ENCODE measurements around the gene ME1. TPM values are rescaled to one million over a fixed set of nuclear protein-coding genes. Genes with fewer than 3 reads are reported as not detected.
"Not testable (repeated sequence)": the region's sequence is repeated elsewhere in the genome, so short reads cannot be mapped to it uniquely, and the experiment has no call there.

ME1 gene
- total RNA-seq, 4 donors from 2014 or later: 7.8 to 17.6 (median 14.9) TPM

GRCh38 chr6:83265384-83265783 lies 165.5 kb downstream of the ME1 start:
- WGBS, 2 donors: 92% methylated on average over 2 of the region's 2 CpGs
- H3K9me3 ChIP-seq: no peaks in the 10 kb centered on the region
- H3K27me3 ChIP-seq: no peaks in the 10 kb centered on the region
- DNase-seq (ENCODE audit: low spot score in 2 of 2): no peak
- TF ChIP-seq CTCF (IDR thresholded peaks at IDR 0.05): no peak
- TF ChIP-seq EP300 (IDR thresholded peaks at IDR 0.05): no peak
- no peak for TF ChIP-seq POLR2A (IDR thresholded peaks at IDR 0.05)
- no peak overlapping the region for H3K27ac ChIP-seq
- no peak overlapping the region for H3K4me3 ChIP-seq
- H3K36me3 ChIP-seq: no peaks in the 10 kb centered on the region
- no peaks in the 10 kb centered on the region for H3K4me1 ChIP-seq

DNA sequence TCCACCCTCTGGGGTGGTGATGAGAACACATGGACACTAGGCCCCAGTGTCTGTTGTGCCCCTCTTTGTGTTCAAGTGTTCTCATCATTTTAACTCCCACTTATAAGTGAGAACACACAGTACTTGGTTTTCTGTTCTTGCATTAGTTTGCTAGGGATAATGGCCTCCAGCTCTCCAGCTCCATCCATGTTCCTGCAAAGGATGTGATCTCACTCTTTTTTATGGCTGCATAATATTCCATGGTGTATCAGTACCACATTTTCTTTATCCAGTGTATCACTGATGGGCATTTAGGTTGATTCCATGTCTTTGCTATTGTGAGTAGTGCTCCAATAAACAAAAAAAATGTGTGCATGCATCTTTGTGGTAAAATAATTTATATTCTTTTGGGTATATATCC lies 170.3 kb downstream of the ME1 start:
- Histone ChIP-seq H3K9me3 (peaks cover 0 to 3% (median 0%) of the 10 kb centered on the region in 4 donors), H3K27me3 (no peaks in the 10 kb centered on the region), H3K4me1 (no peaks in the 10 kb centered on the region), H3K4me3 (no peak overlapping the region), H3K27ac (no peak overlapping the region), H3K36me3 (no peaks in the 10 kb centered on the region)
- no peak for DNase-seq (ENCODE audit: low spot score in 2 of 2)
- TF ChIP-seq CTCF (IDR thresholded peaks at IDR 0.05): no peak
- TF ChIP-seq POLR2A (IDR thresholded peaks at IDR 0.05): no peak

GRCh38 chr6:83258517-83258916 lies 172.3 kb downstream of the ME1 start:
- 83 to 89% methylated on average over 1 of the region's 1 CpG for WGBS, 2 donors
- TF ChIP-seq EP300 (IDR thresholded peaks at IDR 0.05): no peak
- no peak for TF ChIP-seq POLR2A (IDR thresholded peaks at IDR 0.05)
- no peak for TF ChIP-seq CTCF (IDR thresholded peaks at IDR 0.05)

GRCh38 chr6:83257791-83258190 lies 173.1 kb downstream of the ME1 start:
- WGBS, 2 donors: 93 to 96% methylated on average over 3 of the region's 3 CpGs
- Histone ChIP-seq H3K9me3 (peaks cover 0 to 3% (median 0%) of the 10 kb centered on the region in 4 donors), H3K36me3 (peaks cover 0 to 3% (median 0%) of the 10 kb centered on the region in 3 donors), H3K27me3 (no peaks in the 10 kb centered on the region), H3K4me3 (no peak overlapping the region), H3K27ac (no peak overlapping the region), H3K4me1 (no peaks in the 10 kb centered on the region)
- no peak for TF ChIP-seq POLR2A (IDR thresholded peaks at IDR 0.05)
- TF ChIP-seq CTCF (IDR thresholded peaks at IDR 0.05): no peak
- no peak for TF ChIP-seq EP300 (IDR thresholded peaks at IDR 0.05)
- no peak for DNase-seq (ENCODE audit: low spot score in 2 of 2)

More at GRCh38 chr6:83258517-83258916, 172.3 kb downstream of the ME1 start:
- Histone ChIP-seq H3K36me3 (no peaks in the 10 kb centered on the region), H3K9me3 (peaks cover 0 to 3% (median 0%) of the 10 kb centered on the region in 4 donors), H3K27me3 (no peaks in the 10 kb centered on the region), H3K4me1 (no peaks in the 10 kb centered on the region), H3K4me3 (no peak overlapping the region), H3K27ac (no peak overlapping the region)
- DNase-seq (ENCODE audit: low spot score in 2 of 2): no peak

GRCh38 chr6:83256719-83257118 lies 174.1 kb downstream of the ME1 start:
- H3K4me3 ChIP-seq; H3K4me1 ChIP-seq; H3K27me3 ChIP-seq; H3K27ac ChIP-seq; H3K9me3 ChIP-seq; H3K36me3 ChIP-seq; DNase-seq (ENCODE audit: low spot score in 2 of 2): not testable (repeated sequence)
- WGBS, 2 donors: 96 to 97% methylated on average over 3 of the region's 3 CpGs

DNA sequence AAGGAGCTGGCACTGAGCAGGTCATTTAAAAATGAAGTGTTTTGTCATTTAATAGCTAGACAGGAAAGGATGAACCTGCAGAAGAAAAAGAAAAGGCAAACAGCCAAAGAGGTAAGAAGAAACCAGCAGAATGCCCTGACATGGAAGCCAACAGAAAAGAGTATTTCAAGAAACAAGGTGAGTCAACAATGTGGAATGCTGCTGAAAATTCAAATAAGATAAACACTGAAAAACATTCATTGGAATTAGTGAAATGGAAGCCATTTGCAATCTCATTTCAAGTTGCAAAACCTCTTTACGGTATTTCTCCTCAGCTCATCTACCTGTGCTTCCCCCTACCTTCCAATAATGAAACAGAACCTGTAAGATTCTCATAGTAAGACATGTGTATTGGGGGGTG lies 178.1 kb downstream of the ME1 start:
- TF ChIP-seq CTCF (IDR thresholded peaks at IDR 0.05): no peak
- TF ChIP-seq POLR2A (IDR thresholded peaks at IDR 0.05): no peak
- no peak for TF ChIP-seq EP300 (IDR thresholded peaks at IDR 0.05)
- Histone ChIP-seq H3K4me1 (peaks cover 0 to 1% (median 0%) of the 10 kb centered on the region in 4 donors), H3K9me3 (peaks cover 0 to 3% (median 0%) of the 10 kb centered on the region in 4 donors), H3K27me3 (no peaks in the 10 kb centered on the region), H3K27ac (no peak overlapping the region), H3K4me3 (no peak overlapping the region), H3K36me3 (peaks cover 0 to 14% (median 0%) of the 10 kb centered on the region in 3 donors)
- WGBS, 2 donors: 85 to 92% methylated on average over 1 of the region's 1 CpG
- no peak for DNase-seq (ENCODE audit: low spot score in 2 of 2)
